ENCODE measurements around the gene SLC22A23.

The SLC22A23 gene

GRCh38 chr6:3226481-3227362 is 230.1 kb downstream of the SLC22A23 start:
- no peak for DNase-seq (ENCODE audit: low read depth)

GRCh38 chr6:3226042-3226441 is 230.8 kb downstream of the SLC22A23 start:
- DNase-seq (ENCODE audit: low read depth): no peak

- no peak for DNase-seq (ENCODE audit: low read depth)
Observed at GRCh38 chr6:3222506-3223038, 234.3 kb downstream of the SLC22A23 start.

GRCh38 chr6:3221578-3221977 is 235.3 kb downstream of the SLC22A23 start:
- DNase-seq (ENCODE audit: low read depth): no peak

- DNase-seq (ENCODE audit: low read depth): no peak
Observed at GRCh38 chr6:3220366-3220765, 236.5 kb downstream of the SLC22A23 start.
